Endothelial cell of umbilical vein (primary cell): ENCODE measurements around the gene SCN7A.

ENCODE experiments used
- EZH2 ChIP-seq: IDR thresholded peaks from 2 replicates; pipeline ENCODE4 v1.6.1; 2012; ENCODE audit warnings: borderline replicate concordance, low read depth, mild to moderate bottlenecking, moderate library complexity, low read length, inconsistent platforms; ENCODE audit not compliant: severe bottlenecking
- GATA2 ChIP-seq: IDR thresholded peaks from 2 replicates; pipeline ENCODE4 v1.7.0; 2011; ENCODE audit warnings: low read depth, mild to moderate bottlenecking, moderate library complexity, mixed read lengths, low read length; ENCODE audit not compliant: insufficient read length, insufficient read depth
- JUN ChIP-seq: IDR thresholded peaks from 2 replicates; pipeline ENCODE4 v1.6.1; 2011; ENCODE audit warnings: borderline replicate concordance, low read depth; ENCODE audit not compliant: insufficient read length, insufficient read depth
- MYC ChIP-seq: IDR thresholded peaks from one replicate; pipeline ENCODE4 v1.6.1; 2011; ENCODE audit warnings: mild to moderate bottlenecking, low read depth, low read length
- POLR2A ChIP-seq: IDR thresholded peaks from 2 replicates; pipeline ENCODE4 v1.6.1; 2012; ENCODE audit warnings: low read depth, mild to moderate bottlenecking, control low read depth, low read length
- POLR2AphosphoS5 ChIP-seq: IDR thresholded peaks from 2 replicates; pipeline ENCODE4 v1.6.1; 2012; ENCODE audit warnings: low read depth, mild to moderate bottlenecking, control low read depth, low read length, moderate library complexity; ENCODE audit not compliant: insufficient read depth
- TF ChIP-seq, protein P1 (sequence below), 2 donors: IDR thresholded peaks; 1 replicate in 1 of 2; 2 replicates in 1 of 2; pipeline ENCODE4 v1.5.1; 2011; ENCODE audit warnings: low read length in 2 of 2, mild to moderate bottlenecking in 2 of 2, moderate library complexity in 2 of 2, control low read depth in 1 of 2, inconsistent platforms in 1 of 2, low read depth in 1 of 2; ENCODE audit not compliant: insufficient read depth in 1 of 2; ENCODE audit errors: extremely low read depth in 1 of 2
- TF ChIP-seq, protein P2 (sequence below): IDR thresholded peaks from 2 replicates; pipeline ENCODE4 v1.6.1; 2011; ENCODE audit not compliant: insufficient read depth, insufficient read length

DNA sequence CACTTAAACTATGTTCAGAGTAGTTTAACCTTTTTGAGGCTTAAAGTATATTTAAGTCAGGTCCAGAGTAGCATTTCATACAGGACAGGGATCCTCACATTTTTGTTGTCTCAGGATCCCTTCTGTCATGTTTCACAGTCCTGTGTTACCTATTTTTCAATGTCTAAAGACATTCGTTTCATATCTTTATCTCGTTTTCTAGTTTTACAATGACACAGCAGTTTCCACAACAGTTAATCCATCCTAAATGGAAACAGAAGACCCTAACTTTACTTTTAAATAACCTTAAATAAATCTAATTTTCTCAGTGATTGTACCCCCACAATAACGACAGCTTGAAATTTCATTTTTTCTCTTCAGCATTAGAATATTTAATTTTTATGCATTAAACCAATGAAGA is 101.0 kb downstream of the SCN7A start:
- TF ChIP-seq, protein P1, sequence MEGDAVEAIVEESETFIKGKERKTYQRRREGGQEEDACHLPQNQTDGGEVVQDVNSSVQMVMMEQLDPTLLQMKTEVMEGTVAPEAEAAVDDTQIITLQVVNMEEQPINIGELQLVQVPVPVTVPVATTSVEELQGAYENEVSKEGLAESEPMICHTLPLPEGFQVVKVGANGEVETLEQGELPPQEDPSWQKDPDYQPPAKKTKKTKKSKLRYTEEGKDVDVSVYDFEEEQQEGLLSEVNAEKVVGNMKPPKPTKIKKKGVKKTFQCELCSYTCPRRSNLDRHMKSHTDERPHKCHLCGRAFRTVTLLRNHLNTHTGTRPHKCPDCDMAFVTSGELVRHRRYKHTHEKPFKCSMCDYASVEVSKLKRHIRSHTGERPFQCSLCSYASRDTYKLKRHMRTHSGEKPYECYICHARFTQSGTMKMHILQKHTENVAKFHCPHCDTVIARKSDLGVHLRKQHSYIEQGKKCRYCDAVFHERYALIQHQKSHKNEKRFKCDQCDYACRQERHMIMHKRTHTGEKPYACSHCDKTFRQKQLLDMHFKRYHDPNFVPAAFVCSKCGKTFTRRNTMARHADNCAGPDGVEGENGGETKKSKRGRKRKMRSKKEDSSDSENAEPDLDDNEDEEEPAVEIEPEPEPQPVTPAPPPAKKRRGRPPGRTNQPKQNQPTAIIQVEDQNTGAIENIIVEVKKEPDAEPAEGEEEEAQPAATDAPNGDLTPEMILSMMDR (IDR thresholded peaks at IDR 0.05; ENCODE audit: extremely low read depth in 1 of 2, insufficient read depth in 1 of 2, low read depth in 1 of 2, low read length in 2 of 2): no peak
- TF ChIP-seq MYC: no peak
- no peak for TF ChIP-seq GATA2
- TF ChIP-seq POLR2A: no peak
- TF ChIP-seq, protein P2, sequence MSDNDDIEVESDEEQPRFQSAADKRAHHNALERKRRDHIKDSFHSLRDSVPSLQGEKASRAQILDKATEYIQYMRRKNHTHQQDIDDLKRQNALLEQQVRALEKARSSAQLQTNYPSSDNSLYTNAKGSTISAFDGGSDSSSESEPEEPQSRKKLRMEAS: no peak
- TF ChIP-seq EZH2: no peak
- TF ChIP-seq POLR2AphosphoS5: no peak
- no peak for TF ChIP-seq JUN
